HG02623 (cell line): ENCODE data around the gene GP2.
"Not testable (repeated sequence)": the region's sequence is repeated elsewhere in the genome, so short reads cannot be mapped to it uniquely, and the experiment has no call there.

Experiments
- ATAC-seq: cut with Tn5 transposase; IDR thresholded peaks from one replicate; pipeline ENCODE4 v1.9.1; 2021; ENCODE audit warnings: moderate library complexity; ENCODE audit not compliant: unreplicated experiment

GP2 gene

GRCh38 chr16:20326321-20326720, 992 bp downstream of the GP2 start:
- ATAC-seq = no peak

- ATAC-seq = no peak
These were observed 2.3 kb downstream of the GP2 start for GRCh38 chr16:20325005-20325404.

- ATAC-seq = no peak
These were observed 3.7 kb downstream of the GP2 start for GRCh38 chr16:20323591-20324117.

GRCh38 chr16:20322696-20323095, 4.6 kb downstream of the GP2 start:
- no peak for ATAC-seq

- no peak for ATAC-seq
These were observed 5.6 kb downstream of the GP2 start for GRCh38 chr16:20321671-20322070.

GRCh38 chr16:20321051-20321450, 6.3 kb downstream of the GP2 start:
- ATAC-seq = not testable (repeated sequence)

- ATAC-seq = no peak
These were observed 6.7 kb downstream of the GP2 start for GRCh38 chr16:20320592-20320991.

GRCh38 chr16:20320178-20320577, 7.1 kb downstream of the GP2 start:
- ATAC-seq = no peak

- no peak for ATAC-seq
These were observed 7.9 kb downstream of the GP2 start for GRCh38 chr16:20319406-20319805.

- ATAC-seq = no peak
These were observed 8.9 kb downstream of the GP2 start for GRCh38 chr16:20318437-20318836.

GRCh38 chr16:20318006-20318405, 9.3 kb downstream of the GP2 start:
- ATAC-seq = no peak

GRCh38 chr16:20317117-20317516, 10.2 kb downstream of the GP2 start:
- ATAC-seq = no peak

GRCh38 chr16:20316715-20317114, 10.6 kb downstream of the GP2 start:
- ATAC-seq = no peak

- no peak for ATAC-seq
These were observed 11.5 kb downstream of the GP2 start for GRCh38 chr16:20315764-20316163.

GRCh38 chr16:20314575-20314974, 12.7 kb downstream of the GP2 start:
- ATAC-seq = no peak

GRCh38 chr16:20313741-20314140, 13.6 kb downstream of the GP2 start:
- no peak for ATAC-seq

GRCh38 chr16:20312536-20313095, 14.7 kb downstream of the GP2 start:
- not testable (repeated sequence) for ATAC-seq

GRCh38 chr16:20311548-20311947, 15.8 kb downstream of the GP2 start:
- no peak for ATAC-seq

GRCh38 chr16:20310421-20311395, 16.6 kb downstream of the GP2 start:
- no peak for ATAC-seq

- no peak for ATAC-seq
These were observed 17.5 kb downstream of the GP2 start for GRCh38 chr16:20309786-20310185.

- no peak for ATAC-seq
These were observed 18.3 kb downstream of the GP2 start for GRCh38 chr16:20308801-20309590.
